ENCODE measurements around the gene STARD13. TPM values are rescaled to one million over a fixed set of nuclear protein-coding genes. Genes with fewer than 3 reads are reported as not detected.

The STARD13 gene
- total RNA-seq, 4 donors from 2014 or later: 31.1 to 63.4 (median 38.9) TPM

- ATAC-seq (ENCODE audit: low FRiP score) (no peak), DNase-seq (ENCODE audit: low spot score) (no peak)
- TF ChIP-seq CTCF (IDR thresholded peaks at IDR 0.05): no peak
Observed at GRCh38 chr13:33204130-33204927, 81.2 kb downstream of the STARD13 start.

GRCh38 chr13:33202644-33203169 is 82.8 kb downstream of the STARD13 start:
- ATAC-seq (ENCODE audit: low FRiP score) (no peak), DNase-seq (ENCODE audit: low spot score) (no peak)
- TF ChIP-seq CTCF (IDR thresholded peaks at IDR 0.05): no peak

- TF ChIP-seq CTCF (IDR thresholded peaks at IDR 0.05): no peak
- DNase-seq (ENCODE audit: low spot score) (no peak), ATAC-seq (ENCODE audit: low FRiP score) (no peak)
Observed at GRCh38 chr13:33201659-33202058, 83.9 kb downstream of the STARD13 start.

GRCh38 chr13:33199289-33199850 is 86.2 kb downstream of the STARD13 start:
- DNase-seq (ENCODE audit: low spot score) (no peak), ATAC-seq (ENCODE audit: low FRiP score) (no peak)
- TF ChIP-seq CTCF (IDR thresholded peaks at IDR 0.05): no peak

GRCh38 chr13:33197541-33197971 is 88.0 kb downstream of the STARD13 start:
- no peak for TF ChIP-seq CTCF (IDR thresholded peaks at IDR 0.05)
- no peak for DNase-seq (ENCODE audit: low spot score)
- no peak for ATAC-seq (ENCODE audit: low FRiP score)

GRCh38 chr13:33196767-33197166 is 88.8 kb downstream of the STARD13 start:
- ATAC-seq (ENCODE audit: low FRiP score): no peak
- no peak for DNase-seq (ENCODE audit: low spot score)
- TF ChIP-seq CTCF (IDR thresholded peaks at IDR 0.05): no peak

Measured in omental fat pad (tissue), 4 donors.